ENCODE measurements around the gene FBXO22. TPM values are rescaled to one million over a fixed set of nuclear protein-coding genes. Genes with fewer than 3 reads are reported as not detected.

The FBXO22 gene
- total and polyA plus RNA-seq, 2 of the 8 experiments (the other 6 are each of a cell fraction or from before 2014, with no cell fraction given), result 33.2 to 67.3 TPM

GRCh38 chr15:75902129-75902557, 1.5 kb upstream of the FBXO22 start:
- no peak overlapping the region for H3K4ac ChIP-seq (replicated peaks; ENCODE audit: insufficient read length, low read depth, low read length)
- H2BK20ac ChIP-seq (ENCODE audit: low read length), result no peak overlapping the region
- no peaks in the 10 kb centered on the region for H3K27me3 ChIP-seq (replicated peaks in 1 of 4; ENCODE audit: control insufficient read depth in 3 of 4, extremely low read depth in 1 of 4, insufficient read depth in 3 of 4, low read length in 3 of 4)
- WGBS, 2 experiments (ENCODE audit: extremely low coverage in 1 of 2, insufficient coverage in 1 of 2, insufficient read length in 1 of 2, insufficient replicate concordance in 2 of 2, low coverage in 1 of 2, low lambda C conversion rate in 2 of 2, missing lambda C conversion rate in 1 of 2), result 40% methylated on average over 8 of the region's 8 CpGs; no CpG with 5 or more reads in 1 of the 2 experiments
- no peak overlapping the region for H3K14ac ChIP-seq (ENCODE audit: insufficient read length)
- H4K5ac ChIP-seq (ENCODE audit: insufficient read length, low read depth, low read length), result no peak overlapping the region
- H2AK5ac ChIP-seq (ENCODE audit: low read depth, low read length), result no peak overlapping the region; the same call in 1 of the 2 replicates
- peak overlapping the region in 1 of 4 experiments; percentile 90; a peak in 1 of 8 replicates for H3K4me3 ChIP-seq (ENCODE audit: extremely low read depth in 1 of 4, insufficient read depth in 2 of 4, low read depth in 3 of 4, low read length in 4 of 4)
- no peak overlapping the region for H4K8ac ChIP-seq (ENCODE audit: extremely low read depth, insufficient read depth, low read length)
- ChIA-PET POLR2A (ENCODE audit: partially characterized antibody) (interaction anchor here (0.9 to 3.5 kb wide), 11 partner anchors 11 to 92 kb away, joined by 3 to 43 read pairs (median 5); partner anchors contain the start of gene UBE2Q2), CTCF (ENCODE audit: partially characterized antibody) (interaction anchor here (0.6 to 2.2 kb wide), 5 partner anchors 8 to 246 kb away, joined by 3 to 11 read pairs (median 4); no protein-coding TSS in a partner anchor)
- peaks cover 0 to 28% of the 10 kb centered on the region in 2 experiments; a peak in 3 of 4 replicates for H3K79me2 ChIP-seq (ENCODE audit: control insufficient read depth in 1 of 2, insufficient read depth in 2 of 2, low read length in 2 of 2)
- H3K36me3 ChIP-seq (ENCODE audit: control insufficient read depth in 2 of 4, insufficient read depth in 4 of 4, low read length in 3 of 4), result peaks cover 6 to 23% (median 8%) of the 10 kb centered on the region in 4 experiments; a peak in 7 of 8 replicates
- H3K23ac ChIP-seq (ENCODE audit: insufficient read length), result no peak overlapping the region
- H3K79me1 ChIP-seq (ENCODE audit: low read depth, low read length), result peaks cover 6% of the 10 kb centered on the region
- H3K23me2 ChIP-seq (ENCODE audit: low read depth, low read length), result peaks cover 5% of the 10 kb centered on the region; the same call in 1 of the 2 replicates
- H3K27ac ChIP-seq (ENCODE audit: low read depth, low read length), result 0 out of 2 replicates have a peak overlapping the region, but pooled peaks have one; percentile 43
- H3K18ac ChIP-seq (ENCODE audit: extremely low read depth, low read length), result peak overlapping the region; percentile 12; the same call in 1 of the 2 replicates
- no peaks in the 10 kb centered on the region for H3K9me3 ChIP-seq (ENCODE audit: insufficient read depth in 2 of 2, low read depth in 1 of 2, low read length in 1 of 2)
- DNase-seq (ENCODE audit: low read depth in 1 of 2, low spot score in 2 of 2) (no peak), FAIRE-seq (peak; percentile 39)
- H4K91ac ChIP-seq (replicated peaks; ENCODE audit: insufficient read length, low read length), result no peak overlapping the region
- peak overlapping the region; percentile 37; the same call in 1 of the 2 replicates for H2BK5ac ChIP-seq (ENCODE audit: low read depth, low read length)
- H3K56ac ChIP-seq (replicated peaks; ENCODE audit: insufficient read length, low read depth, low read length), result no peak overlapping the region
- H3K4me2 ChIP-seq (ENCODE audit: insufficient read depth in 1 of 2, low read depth in 2 of 2, low read length in 2 of 2), result peak overlapping the region; percentile 63 to 77
- H3K4me1 ChIP-seq (replicated peaks in 1 of 4; ENCODE audit: control insufficient read depth in 3 of 4, insufficient read depth in 4 of 4, low read length in 3 of 4), result peaks cover 8 to 22% (median 13%) of the 10 kb centered on the region in 4 experiments; a peak in 5 of 7 replicates
- peaks cover 0 to 5% of the 10 kb centered on the region in 2 experiments for H4K20me1 ChIP-seq (replicated peaks in 1 of 2; ENCODE audit: control insufficient read depth in 1 of 2, insufficient read depth in 2 of 2, low read length in 2 of 2)
- H2BK15ac ChIP-seq (ENCODE audit: low read length), result no peak overlapping the region
- no peak overlapping the region for H2BK120ac ChIP-seq (replicated peaks; ENCODE audit: low read depth, low read length)
- H2BK12ac ChIP-seq (ENCODE audit: low read depth, low read length), result no peak overlapping the region
- H3K9ac ChIP-seq (replicated peaks in 1 of 4; ENCODE audit: extremely low read depth in 1 of 4, low read depth in 3 of 4, low read length in 3 of 4), result no peak overlapping the region
- H2AFZ ChIP-seq (ENCODE audit: low read length), result no peak overlapping the region
- no peak for TF ChIP-seq CBX8 (IDR thresholded peaks at IDR 0.05; ENCODE audit: borderline replicate concordance, low read depth, low read length)
- no peak for TF ChIP-seq CHD2 (IDR thresholded peaks at IDR 0.05; ENCODE audit: low read length)
- TF ChIP-seq BACH1 (IDR thresholded peaks at IDR 0.05; ENCODE audit: low read length), result no peak
- TF ChIP-seq CREB1 (IDR thresholded peaks at IDR 0.05), result no peak
- TF ChIP-seq SP4 (IDR thresholded peaks at IDR 0.05; ENCODE audit: low read length), result no peak
- TF ChIP-seq SAP30 (IDR thresholded peaks at IDR 0.05; ENCODE audit: insufficient read depth, insufficient replicate concordance, low read length), result no peak
- TF ChIP-seq POU5F1 (IDR thresholded peaks at IDR 0.05; ENCODE audit: low read depth, low read length), result no peak
- TF ChIP-seq MAFK (IDR thresholded peaks at IDR 0.05; ENCODE audit: low read depth, low read length), result no peak
- no peak for TF ChIP-seq NRF1 (IDR thresholded peaks at IDR 0.05; ENCODE audit: low read depth, low read length)
- TF ChIP-seq JUND (IDR thresholded peaks at IDR 0.05; ENCODE audit: low read length), result no peak
- TF ChIP-seq ATF3 (IDR thresholded peaks at IDR 0.05; ENCODE audit: insufficient read depth, low read depth, low read length), result no peak
- TF ChIP-seq SIX5 (IDR thresholded peaks at IDR 0.05; ENCODE audit: low read depth, low read length), result no peak
- TF ChIP-seq SUZ12 (IDR thresholded peaks at IDR 0.05; ENCODE audit: low read length), result no peak
- no peak for TF ChIP-seq SP2 (IDR thresholded peaks at IDR 0.05; ENCODE audit: low read length)
